ENCODE results near the gene DDX42.

DNA sequence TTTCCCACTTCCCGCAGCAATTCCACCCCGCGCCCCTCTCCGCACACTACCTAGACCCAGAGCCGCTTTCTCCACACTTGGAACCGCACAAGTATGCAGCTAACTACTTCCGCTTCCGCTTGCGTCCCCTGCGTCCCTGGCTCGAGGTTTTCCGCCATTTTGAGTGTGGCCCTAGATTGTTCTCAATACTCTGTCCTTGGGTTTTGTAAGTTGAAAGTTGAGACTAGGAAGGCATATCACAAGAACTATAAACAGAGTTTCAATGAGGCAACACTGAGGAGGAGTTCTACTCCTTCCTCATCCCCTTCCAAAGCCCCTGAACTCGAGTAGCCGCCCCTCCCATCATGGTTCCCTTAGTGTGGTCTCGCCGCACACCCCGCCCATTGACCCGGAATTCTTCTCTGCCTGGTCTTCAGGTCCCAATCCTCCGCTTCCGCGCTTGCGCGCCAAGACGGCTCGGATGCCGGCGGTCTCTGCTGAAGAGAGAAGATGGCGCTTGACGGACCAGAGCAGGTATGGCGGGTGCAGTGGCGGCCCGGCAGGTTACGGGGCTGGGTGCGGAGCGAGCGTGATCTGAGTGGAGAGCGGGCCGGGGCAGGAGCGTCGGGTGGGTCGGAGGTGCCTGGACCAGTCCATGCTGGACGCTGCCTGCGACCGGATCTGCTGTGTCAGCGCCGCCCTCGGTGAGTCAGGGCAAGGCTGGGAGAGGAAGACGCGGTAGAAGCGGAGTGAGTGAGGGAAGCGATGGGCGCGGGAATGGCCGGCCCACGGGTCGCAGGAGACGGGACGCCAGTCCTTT is 53.2 kb downstream of the DDX42 start, which contains the start of the genes FTSJ3 and PSMC5:
- TF ChIP-seq EP300 (IDR thresholded peaks at IDR 0.05) (peak in 1 of 4 donors; percentile 84), POLR2A (IDR thresholded peaks at IDR 0.05) (peak in 3 of 4 donors; percentile 39 to 92 (median 63))
- TF ChIP-seq, protein P1, sequence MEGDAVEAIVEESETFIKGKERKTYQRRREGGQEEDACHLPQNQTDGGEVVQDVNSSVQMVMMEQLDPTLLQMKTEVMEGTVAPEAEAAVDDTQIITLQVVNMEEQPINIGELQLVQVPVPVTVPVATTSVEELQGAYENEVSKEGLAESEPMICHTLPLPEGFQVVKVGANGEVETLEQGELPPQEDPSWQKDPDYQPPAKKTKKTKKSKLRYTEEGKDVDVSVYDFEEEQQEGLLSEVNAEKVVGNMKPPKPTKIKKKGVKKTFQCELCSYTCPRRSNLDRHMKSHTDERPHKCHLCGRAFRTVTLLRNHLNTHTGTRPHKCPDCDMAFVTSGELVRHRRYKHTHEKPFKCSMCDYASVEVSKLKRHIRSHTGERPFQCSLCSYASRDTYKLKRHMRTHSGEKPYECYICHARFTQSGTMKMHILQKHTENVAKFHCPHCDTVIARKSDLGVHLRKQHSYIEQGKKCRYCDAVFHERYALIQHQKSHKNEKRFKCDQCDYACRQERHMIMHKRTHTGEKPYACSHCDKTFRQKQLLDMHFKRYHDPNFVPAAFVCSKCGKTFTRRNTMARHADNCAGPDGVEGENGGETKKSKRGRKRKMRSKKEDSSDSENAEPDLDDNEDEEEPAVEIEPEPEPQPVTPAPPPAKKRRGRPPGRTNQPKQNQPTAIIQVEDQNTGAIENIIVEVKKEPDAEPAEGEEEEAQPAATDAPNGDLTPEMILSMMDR (IDR thresholded peaks at IDR 0.05) = peak; percentile 29 to 84 (median 72)

Data from upper lobe of left lung (tissue), 4 donors.